ENCODE measurements around the gene TH.

TH gene

GRCh38 chr11:2129699-2130366, 41.8 kb downstream of the TH start:
- H3K36me3 ChIP-seq (ENCODE audit: insufficient read depth) = no peaks in the 10 kb centered on the region
- no peak overlapping the region for H3K4me3 ChIP-seq (IDR thresholded peaks at IDR 0.05; ENCODE audit: insufficient read depth, low read depth, low read length)
- no peak for TF ChIP-seq CTCF (conservative IDR thresholded peaks at IDR 0.05; ENCODE audit: low read depth, low read length)
- no peak overlapping the region for H3K27ac ChIP-seq
- no peak overlapping the region for H2AFZ ChIP-seq (ENCODE audit: low read depth)
- H3K9ac ChIP-seq = no peak overlapping the region
- no peaks in the 10 kb centered on the region for H4K20me1 ChIP-seq (ENCODE audit: insufficient read depth)
- H3K79me2 ChIP-seq (ENCODE audit: insufficient read depth, low read depth) = no peaks in the 10 kb centered on the region
- H3K4me1 ChIP-seq (ENCODE audit: low read depth, poor library complexity, severe bottlenecking) = no peaks in the 10 kb centered on the region
- H3K4me2 ChIP-seq = no peak overlapping the region
- peaks cover 60% of the 10 kb centered on the region for H3K27me3 ChIP-seq (ENCODE audit: insufficient read depth, low read depth)

GRCh38 chr11:2129308-2129698, 42.3 kb downstream of the TH start:
- no peaks in the 10 kb centered on the region for H3K79me2 ChIP-seq (ENCODE audit: insufficient read depth, low read depth)
- H3K27me3 ChIP-seq (ENCODE audit: insufficient read depth, low read depth) = peaks cover 55% of the 10 kb centered on the region
- no peaks in the 10 kb centered on the region for H3K4me1 ChIP-seq (ENCODE audit: low read depth, poor library complexity, severe bottlenecking)
- H3K4me2 ChIP-seq = no peak overlapping the region
- no peak overlapping the region for H2AFZ ChIP-seq (ENCODE audit: low read depth)
- TF ChIP-seq CTCF (conservative IDR thresholded peaks at IDR 0.05; ENCODE audit: low read depth, low read length) = no peak
- H3K9ac ChIP-seq = no peak overlapping the region
- no peaks in the 10 kb centered on the region for H4K20me1 ChIP-seq (ENCODE audit: insufficient read depth)
- no peaks in the 10 kb centered on the region for H3K36me3 ChIP-seq (ENCODE audit: insufficient read depth)
- H3K27ac ChIP-seq = no peak overlapping the region
- H3K4me3 ChIP-seq (IDR thresholded peaks at IDR 0.05; ENCODE audit: insufficient read depth, low read depth, low read length) = no peak overlapping the region

- no peak overlapping the region for H2AFZ ChIP-seq (ENCODE audit: low read depth)
- TF ChIP-seq CTCF (conservative IDR thresholded peaks at IDR 0.05; ENCODE audit: low read depth, low read length) = no peak
- H4K20me1 ChIP-seq (ENCODE audit: insufficient read depth) = no peaks in the 10 kb centered on the region
- peaks cover 49% of the 10 kb centered on the region for H3K27me3 ChIP-seq (ENCODE audit: insufficient read depth, low read depth)
- no peaks in the 10 kb centered on the region for H3K79me2 ChIP-seq (ENCODE audit: insufficient read depth, low read depth)
- H3K27ac ChIP-seq = no peak overlapping the region
- no peak overlapping the region for H3K9ac ChIP-seq
- no peak overlapping the region for H3K4me2 ChIP-seq
- no peaks in the 10 kb centered on the region for H3K4me1 ChIP-seq (ENCODE audit: low read depth, poor library complexity, severe bottlenecking)
- no peak overlapping the region for H3K4me3 ChIP-seq (IDR thresholded peaks at IDR 0.05; ENCODE audit: insufficient read depth, low read depth, low read length)
- no peaks in the 10 kb centered on the region for H3K36me3 ChIP-seq (ENCODE audit: insufficient read depth)
These were observed 42.9 kb downstream of the TH start for GRCh38 chr11:2128511-2129307.

GRCh38 chr11:2128130-2128510, 43.5 kb downstream of the TH start:
- no peaks in the 10 kb centered on the region for H3K79me2 ChIP-seq (ENCODE audit: insufficient read depth, low read depth)
- no peaks in the 10 kb centered on the region for H4K20me1 ChIP-seq (ENCODE audit: insufficient read depth)
- H2AFZ ChIP-seq (ENCODE audit: low read depth) = no peak overlapping the region
- TF ChIP-seq CTCF (conservative IDR thresholded peaks at IDR 0.05; ENCODE audit: low read depth, low read length) = no peak
- H3K4me1 ChIP-seq (ENCODE audit: low read depth, poor library complexity, severe bottlenecking) = no peaks in the 10 kb centered on the region
- no peak overlapping the region for H3K4me2 ChIP-seq
- H3K9ac ChIP-seq = no peak overlapping the region
- no peaks in the 10 kb centered on the region for H3K36me3 ChIP-seq (ENCODE audit: insufficient read depth)
- H3K27me3 ChIP-seq (ENCODE audit: insufficient read depth, low read depth) = peaks cover 43% of the 10 kb centered on the region
- H3K4me3 ChIP-seq (IDR thresholded peaks at IDR 0.05; ENCODE audit: insufficient read depth, low read depth, low read length) = no peak overlapping the region
- H3K27ac ChIP-seq = no peak overlapping the region

Data from KMS-11 (cell line).